Dermis blood vessel endothelial cell (primary cell): ENCODE measurements around the gene UBALD2. TPM values are rescaled to one million over a fixed set of nuclear protein-coding genes. Genes with fewer than 3 reads are reported as not detected.

Experiments used
- total RNA-seq: library from RNA; depleted of rRNA; stranded (reverse); fragments of >200 nt; gene quantifications from 2 replicates; pipeline ENCODE4 v1.2.3, GENCODE V29; 2014

Gene UBALD2
- total RNA-seq, 1 donor from 2014 or later = 3.2 TPM

Other genes starting within 250 kb of the UBALD2 start
- gene EVPL, start 238.0 kb upstream of the UBALD2 start, total RNA-seq = under 0.01 and 0.05 TPM in 2 replicates
- gene SRP68, start 192.8 kb upstream of the UBALD2 start, total RNA-seq = 28.2 and 60.7 TPM in 2 replicates
- 0.19 TPM in 1 of 2 replicates, not detected in the other for gene GALR2, start 190.6 kb upstream of the UBALD2 start, total RNA-seq
- gene ZACN, start 186.2 kb upstream of the UBALD2 start, total RNA-seq = not detected in 2 replicates
- 102 and 114 TPM in 2 replicates for gene EXOC7, start 161.6 kb upstream of the UBALD2 start, total RNA-seq
- gene FOXJ1, start 124.1 kb upstream of the UBALD2 start, total RNA-seq = 0.05 TPM in 1 of 2 replicates, not detected in the other
- gene RNF157, start 24.9 kb upstream of the UBALD2 start, total RNA-seq = 0.34 and 0.74 TPM in 2 replicates
- 8.5 and 13.8 TPM in 2 replicates for gene QRICH2, start 42.9 kb downstream of the UBALD2 start, total RNA-seq
- gene PRPSAP1, start 88.6 kb downstream of the UBALD2 start, total RNA-seq = 128 and 131 TPM in 2 replicates
- 259 and 272 TPM in 2 replicates for gene SPHK1, start 119.3 kb downstream of the UBALD2 start, total RNA-seq
- gene UBE2O, start 187.8 kb downstream of the UBALD2 start, total RNA-seq = 20.9 and 27.8 TPM in 2 replicates
- not detected in 2 replicates for gene AANAT, start 202.3 kb downstream of the UBALD2 start, total RNA-seq
- gene RHBDF2, start 236.1 kb downstream of the UBALD2 start, total RNA-seq = 34.5 and 35.5 TPM in 2 replicates